Astrocyte of the spinal cord (primary cell): ENCODE data around the gene MGA.

Experiments
- DNase-seq: peaks from one replicate; pipeline ENCODE4 v3.0.0; 2011; ENCODE audit warnings: low read depth, low spot score
- H3K4me3 ChIP-seq: 2 replicates; pipeline ENCODE4 v1.5.1; 2011; ENCODE audit warnings: low read depth, mild to moderate bottlenecking, low read length, moderate library complexity
- CTCF ChIP-seq: IDR thresholded peaks from 2 replicates; pipeline ENCODE4 v1.5.1; 2012; ENCODE audit warnings: low read depth, mild to moderate bottlenecking, low read length, inconsistent platforms
- in situ Hi-C: cut with HindIII; loops from 2 replicates; pipeline ENCODE4 v1.10.0; 2017; ENCODE audit warnings: low sequenced_read_pairs

Gene MGA

GRCh38 chr15:41780727-41781126 is 120.5 kb downstream of the MGA start:
- in situ Hi-C loops: no loop called here
- TF ChIP-seq CTCF: no peak
- no peak for DNase-seq
- no peak overlapping the region for H3K4me3 ChIP-seq

GRCh38 chr15:41782371-41783282 is 122.4 kb downstream of the MGA start:
- DNase-seq: no peak
- in situ Hi-C loops: no loop called here
- TF ChIP-seq CTCF: no peak
- no peak overlapping the region for H3K4me3 ChIP-seq

GRCh38 chr15:41783296-41783695 is 123.1 kb downstream of the MGA start:
- in situ Hi-C loops: no loop called here
- no peak for DNase-seq
- no peak overlapping the region for H3K4me3 ChIP-seq
- no peak for TF ChIP-seq CTCF

GRCh38 chr15:41788262-41788661 is 128.1 kb downstream of the MGA start:
- in situ Hi-C loops: no loop called here
- H3K4me3 ChIP-seq: no peak overlapping the region
- TF ChIP-seq CTCF: no peak
- no peak for DNase-seq

GRCh38 chr15:41789236-41789635 is 129.0 kb downstream of the MGA start:
- TF ChIP-seq CTCF: no peak
- DNase-seq: no peak
- in situ Hi-C loops: no loop called here
- H3K4me3 ChIP-seq: no peak overlapping the region

GRCh38 chr15:41789662-41790061 is 129.5 kb downstream of the MGA start:
- H3K4me3 ChIP-seq: no peak overlapping the region
- TF ChIP-seq CTCF: no peak
- no peak for DNase-seq
- in situ Hi-C loops: no loop called here
